NT2/D1 (cell line): ENCODE measurements around the gene NLRP7.

Experiments used
- DNase-seq: peaks from one replicate; pipeline ENCODE4 v3.0.0-alpha.2; 2011; ENCODE audit warnings: low read depth, low spot score
- H3K27me3 ChIP-seq: 2 replicates; pipeline ENCODE4 v1.6.0; 2011; ENCODE audit warnings: mild to moderate bottlenecking; ENCODE audit not compliant: insufficient read length, insufficient read depth
- H3K36me3 ChIP-seq: 2 replicates; pipeline ENCODE4 v1.6.1; 2011; ENCODE audit warnings: mild to moderate bottlenecking, low read length, mixed read lengths; ENCODE audit not compliant: insufficient read depth, insufficient read length
- H3K4me1 ChIP-seq: 2 replicates; pipeline ENCODE4 v1.5.1; 2011; ENCODE audit not compliant: insufficient read depth, insufficient read length
- H3K4me3 ChIP-seq: 2 replicates; pipeline ENCODE4 v1.5.1; 2011; ENCODE audit warnings: low read depth; ENCODE audit not compliant: insufficient read length
- H3K9ac ChIP-seq: 2 replicates; pipeline ENCODE4 v1.6.0; 2011; ENCODE audit warnings: low read depth; ENCODE audit not compliant: insufficient read length
- H3K9me3 ChIP-seq: 2 replicates; pipeline ENCODE4 v1.5.1; 2011; ENCODE audit warnings: mild to moderate bottlenecking, low read length; ENCODE audit not compliant: insufficient read depth
- SUZ12 ChIP-seq: IDR thresholded peaks from 2 replicates; pipeline ENCODE4 v1.6.1; 2011; ENCODE audit not compliant: insufficient read length, insufficient read depth; ENCODE audit errors: extremely low read depth
- YY1 ChIP-seq: IDR thresholded peaks from 2 replicates; pipeline ENCODE4 v1.6.1; 2011; ENCODE audit not compliant: insufficient read length, insufficient read depth
- ZNF274 ChIP-seq: IDR thresholded peaks from 2 replicates; pipeline ENCODE4 v1.6.1; 2011; ENCODE audit warnings: mild to moderate bottlenecking, low read depth, low read length

Gene NLRP7

DNA sequence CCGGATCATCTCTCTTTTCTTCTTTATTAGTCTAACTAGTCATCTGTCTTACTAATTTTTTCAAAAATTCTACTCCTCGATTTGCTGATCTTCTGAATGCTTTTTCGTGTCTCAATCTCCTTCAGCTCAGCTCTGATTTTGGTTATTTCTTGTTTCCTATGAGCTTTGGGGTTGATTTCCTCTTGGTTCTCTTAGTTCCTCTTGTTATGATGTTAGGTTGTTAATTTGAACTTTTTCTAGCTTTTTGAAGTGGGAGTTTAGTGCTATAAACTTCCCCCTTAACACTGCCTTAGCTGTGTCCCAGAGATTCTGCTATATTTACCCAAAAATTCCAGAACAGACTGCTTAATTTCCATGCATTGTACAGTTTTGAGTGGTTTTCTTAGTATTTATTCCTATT lies 69.9 kb downstream of the NLRP7 start:
- no peak for DNase-seq
- Histone ChIP-seq H3K9ac (no peak overlapping the region), H3K4me3 (no peak overlapping the region), H3K4me1 (peaks cover 4% of the 10 kb centered on the region), H3K27me3 (peaks cover 17% of the 10 kb centered on the region), H3K9me3 (no peaks in the 10 kb centered on the region), H3K36me3 (no peaks in the 10 kb centered on the region)
- no peak for TF ChIP-seq YY1

DNA sequence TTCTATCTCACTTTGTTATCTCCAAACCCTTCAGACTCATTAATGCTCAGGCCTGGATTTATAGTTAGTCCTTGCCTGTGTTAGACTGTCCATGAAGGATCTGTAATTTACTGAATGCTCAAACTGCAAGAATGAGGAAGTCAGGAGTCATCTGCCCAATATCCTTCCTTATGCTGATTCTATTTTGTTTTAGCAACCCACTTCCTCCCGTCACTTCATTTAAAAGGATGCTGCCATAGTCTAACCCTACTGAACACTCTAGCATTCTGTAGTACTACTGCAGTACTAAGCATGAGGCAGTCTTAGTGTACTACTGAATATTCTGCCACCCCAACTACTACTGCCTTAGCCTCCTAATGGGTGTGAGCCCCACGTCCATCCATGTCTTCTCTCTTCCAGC lies 71.8 kb downstream of the NLRP7 start:
- Histone ChIP-seq H3K9ac (no peak overlapping the region), H3K4me1 (no peaks in the 10 kb centered on the region), H3K4me3 (no peak overlapping the region), H3K27me3 (peaks cover 10% of the 10 kb centered on the region), H3K36me3 (no peaks in the 10 kb centered on the region), H3K9me3 (no peaks in the 10 kb centered on the region)
- no peak for DNase-seq
- TF ChIP-seq YY1 = no peak
- no peak for TF ChIP-seq SUZ12
- no peak for TF ChIP-seq ZNF274

DNA sequence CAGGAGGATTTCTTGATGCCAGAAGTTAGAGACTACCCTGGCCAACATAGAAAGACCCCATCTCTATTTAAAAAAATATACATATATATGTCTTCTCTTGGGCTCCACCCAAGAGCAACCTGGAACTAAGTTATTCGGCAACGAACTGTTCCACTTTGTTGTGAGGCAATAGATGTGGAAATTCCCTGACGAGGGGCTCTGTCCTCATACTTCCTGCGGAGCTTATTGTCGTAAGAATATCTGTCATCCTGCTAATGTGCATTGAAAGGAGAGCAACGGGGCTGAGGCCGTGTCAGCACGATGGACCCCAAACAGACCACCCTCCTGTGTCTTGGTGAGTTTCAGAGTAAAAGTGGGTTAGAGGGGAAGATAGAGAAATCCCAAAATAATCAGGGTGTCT lies 73.3 kb downstream of the NLRP7 start, which contains the start of gene FCAR:
FCAR (plus strand) TSS at position 246 of the 400 bp plus-strand sequence; CDS start at position 301, 55 bp downstream.
- no peak for TF ChIP-seq ZNF274
- TF ChIP-seq SUZ12 = no peak
- no peak for TF ChIP-seq YY1
- Histone ChIP-seq H3K4me1 (no peaks in the 10 kb centered on the region), H3K36me3 (no peaks in the 10 kb centered on the region), H3K9me3 (no peaks in the 10 kb centered on the region), H3K4me3 (no peak within 1 kb of the TSS), H3K27me3 (peaks cover 4% of the 10 kb centered on the region), H3K9ac (no peak within 1 kb of the TSS)
- DNase-seq = no peak
